Right lobe of liver (tissue), 4 donors: ENCODE data around the gene KRT24.

Experiments used
- CTCF ChIP-seq, 4 donors: fragments of 200-600 bp in 3 of 4; fragments of 450-650 bp in 1 of 4; IDR thresholded peaks; one replicate each; pipeline versions ENCODE4 v1.5.1 to v1.8.0; 2016 to 2022; ENCODE audit warnings: antibody characterized with exemption in 4 of 4, mild to moderate bottlenecking in 2 of 4
- POLR2A ChIP-seq: fragments of 450-650 bp; IDR thresholded peaks from one replicate; pipeline ENCODE4 v1.6.1; 2017; ENCODE audit warnings: antibody characterized with exemption, mild to moderate bottlenecking
- donor health status: DM: no; HTN: no; CAD: no.
- donor health status: DM: no; HTN: no; CAD: no.
- donor health status: DM: no; HTN: yes; CAD: no.

GRCh38 chr17:40735016-40735415, 31.5 kb upstream of the KRT24 start:
- TF ChIP-seq POLR2A, result no peak
- no peak for TF ChIP-seq CTCF (IDR thresholded peaks at IDR 0.05)
